GM19240 (cell line): ENCODE data around the gene DNAJC10.
"Not testable (repeated sequence)": the region's sequence is repeated elsewhere in the genome, so short reads cannot be mapped to it uniquely, and the experiment has no call there.

Source experiments
- DNase-seq: peaks from one replicate; pipeline ENCODE4 v3.0.0; 2011; ENCODE audit warnings: low spot score; ENCODE audit not compliant: insufficient read length

DNAJC10 gene

GRCh38 chr2:182726473-182726872 is 10.4 kb downstream of the DNAJC10 start:
- DNase-seq, result no peak

DNA sequence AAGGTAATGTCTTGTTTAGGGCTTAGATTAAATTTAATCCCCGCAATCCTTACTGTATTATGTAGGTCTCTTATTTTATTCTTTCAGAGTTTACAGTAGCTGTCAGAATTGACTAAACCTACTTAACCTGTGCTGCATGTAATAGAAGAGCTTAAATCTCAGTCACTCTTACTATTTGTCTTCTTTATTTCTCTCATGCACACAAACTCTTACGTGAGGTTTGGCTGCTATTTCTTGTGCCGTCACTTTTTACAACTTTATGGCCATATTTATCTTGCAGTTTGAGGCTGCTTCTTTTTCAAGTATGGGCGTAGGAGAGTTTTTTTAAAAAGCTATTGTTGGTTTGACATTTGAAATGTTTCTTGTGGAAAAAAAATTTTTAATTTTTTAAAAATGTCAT is 12.0 kb downstream of the DNAJC10 start:
- no peak for DNase-seq

DNA sequence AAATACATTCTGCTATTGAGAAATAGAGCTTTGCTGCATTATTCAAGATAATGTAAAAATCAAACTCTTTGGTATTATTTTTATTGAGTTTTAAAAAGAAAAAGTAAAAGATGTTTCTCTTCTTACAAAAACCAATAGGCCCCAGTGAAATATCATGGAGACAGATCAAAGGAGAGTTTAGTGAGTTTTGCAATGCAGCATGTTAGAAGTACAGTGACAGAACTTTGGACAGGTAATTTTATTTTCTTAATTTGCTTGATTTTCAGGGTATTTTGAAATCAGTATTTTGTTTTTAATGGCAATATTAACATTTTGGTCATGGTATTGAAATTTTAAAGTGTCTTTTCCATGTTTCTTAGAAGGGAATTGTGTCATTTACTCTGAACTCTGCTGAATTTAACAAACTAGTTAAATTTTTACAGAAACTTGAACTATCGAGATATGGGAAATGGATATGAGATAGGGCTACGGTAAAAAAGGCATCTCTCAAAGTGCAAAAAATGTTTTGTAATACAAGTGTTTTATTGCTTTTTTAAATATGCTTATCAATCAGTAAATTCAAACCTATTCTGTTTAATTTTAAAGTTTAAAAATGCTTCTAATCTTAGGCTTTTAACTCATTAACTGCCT is 13.8 kb downstream of the DNAJC10 start:
- no peak for DNase-seq

- no peak for DNase-seq
Observed at GRCh38 chr2:182730486-182730885, 14.4 kb downstream of the DNAJC10 start.

DNA sequence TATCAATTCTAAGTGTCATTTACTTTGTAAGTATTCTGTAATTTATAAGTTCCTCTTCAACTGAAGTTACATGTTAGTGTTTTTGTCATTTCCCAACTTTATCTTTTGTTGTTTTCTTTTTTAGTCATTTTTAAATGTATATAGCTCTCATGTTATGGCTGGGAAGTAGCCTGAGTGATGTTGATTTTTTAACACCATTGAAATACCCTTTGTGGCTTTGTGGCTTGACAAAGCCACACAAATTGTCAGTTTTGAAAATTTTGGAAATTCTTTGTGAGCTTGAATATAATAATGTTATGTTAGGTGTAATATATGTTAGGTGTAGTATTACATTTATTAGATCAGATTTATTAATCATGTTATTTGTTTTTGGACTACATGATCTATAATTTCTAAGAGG is 16.7 kb downstream of the DNAJC10 start:
- no peak for DNase-seq

DNA sequence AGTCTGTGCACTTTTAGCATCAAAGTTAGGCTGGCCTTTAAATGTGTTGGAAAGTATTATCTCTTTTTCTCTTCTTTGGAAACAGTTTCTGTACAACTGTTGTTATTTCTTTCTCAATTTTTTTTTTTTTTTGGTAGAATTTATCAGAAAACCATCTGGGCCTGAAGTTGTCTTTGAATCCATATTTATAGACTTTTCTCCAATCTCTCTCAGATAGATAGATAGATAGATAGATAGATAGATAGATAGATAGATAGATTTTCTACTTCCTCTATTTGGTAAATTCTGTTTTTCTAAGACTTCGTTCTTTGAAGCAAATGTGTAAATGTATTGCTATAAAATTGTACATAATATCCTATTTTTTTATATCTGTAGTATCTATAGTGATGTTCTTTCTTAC is 17.5 kb downstream of the DNAJC10 start:
- no peak for DNase-seq

GRCh38 chr2:182736856-182737255 is 20.8 kb downstream of the DNAJC10 start:
- DNase-seq, result not testable (repeated sequence)

DNA sequence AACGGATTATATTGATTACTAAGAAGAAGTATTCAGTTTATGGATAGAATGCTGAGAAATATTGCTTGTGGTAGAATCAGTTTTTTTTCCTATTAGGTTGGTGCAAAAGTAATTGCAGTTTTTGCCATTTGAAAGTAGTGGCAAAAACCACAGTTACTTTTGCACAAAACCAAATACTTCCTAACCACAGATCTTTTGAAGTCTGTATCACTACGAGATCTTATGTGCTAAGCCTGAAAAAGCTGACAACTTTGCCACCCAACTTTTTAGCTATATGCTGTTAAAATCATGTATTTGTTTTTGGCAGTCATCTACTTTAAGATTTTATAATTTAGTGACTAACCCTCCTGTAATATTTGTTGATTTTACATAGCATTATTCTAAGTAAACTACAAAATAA is 24.6 kb downstream of the DNAJC10 start:
- no peak for DNase-seq

DNA sequence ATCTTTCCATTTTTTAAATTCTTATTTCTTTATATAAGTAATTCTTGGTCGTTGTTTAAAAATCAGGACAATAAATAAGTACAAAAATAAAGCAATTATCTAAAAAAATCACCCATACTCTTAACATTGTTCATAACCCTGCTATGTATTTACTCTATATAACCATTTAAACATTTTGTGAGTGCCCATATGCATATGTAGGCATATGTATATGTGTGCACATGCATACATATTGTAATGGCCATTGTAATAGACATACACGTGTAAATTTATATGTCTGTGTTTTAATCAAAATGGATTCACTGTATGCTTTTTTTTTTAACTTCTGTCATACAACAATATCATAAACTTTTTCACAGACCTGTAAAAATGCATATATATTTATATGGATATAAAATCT is 25.6 kb downstream of the DNAJC10 start:
- no peak for DNase-seq

DNA sequence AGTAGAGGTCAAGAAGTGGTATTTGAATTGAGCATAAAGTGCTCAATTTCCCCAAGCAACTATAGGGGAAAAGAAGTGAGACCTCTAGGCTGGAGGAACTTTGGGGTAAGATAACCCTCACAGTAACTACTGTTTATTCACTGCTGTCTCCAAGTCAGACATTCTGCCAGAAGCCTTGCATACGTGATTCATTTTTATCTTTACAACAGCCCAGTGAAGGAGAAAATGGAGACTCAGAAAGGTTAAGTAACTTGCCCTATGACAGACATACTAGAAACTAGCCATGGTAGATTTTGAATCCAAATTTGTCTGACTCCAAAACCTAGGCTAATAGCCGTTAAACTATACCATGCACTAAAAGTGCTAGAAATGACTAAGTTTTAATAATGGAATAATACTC is 28.4 kb downstream of the DNAJC10 start:
- no peak for DNase-seq

GRCh38 chr2:182745061-182745460 is 29.0 kb downstream of the DNAJC10 start:
- DNase-seq, result no peak

DNA sequence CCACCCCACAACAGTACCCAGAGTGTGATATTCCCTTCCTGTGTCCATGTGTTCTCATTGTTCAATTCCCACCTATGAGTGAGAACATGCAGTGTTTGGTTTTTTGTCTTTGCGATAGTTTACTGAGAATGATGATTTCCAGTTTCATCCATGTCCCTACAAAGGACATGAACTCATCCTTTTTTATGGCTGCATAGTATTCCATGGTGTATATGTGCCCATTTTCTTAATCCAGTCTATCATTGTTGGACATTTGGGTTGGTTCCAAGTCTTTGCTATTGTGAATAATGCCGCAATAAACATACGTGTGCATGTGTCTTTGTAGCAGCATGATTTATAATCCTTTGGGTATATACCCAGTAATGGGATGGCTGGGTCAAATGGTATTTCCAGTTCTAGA is 29.8 kb downstream of the DNAJC10 start:
- not testable (repeated sequence) for DNase-seq

DNA sequence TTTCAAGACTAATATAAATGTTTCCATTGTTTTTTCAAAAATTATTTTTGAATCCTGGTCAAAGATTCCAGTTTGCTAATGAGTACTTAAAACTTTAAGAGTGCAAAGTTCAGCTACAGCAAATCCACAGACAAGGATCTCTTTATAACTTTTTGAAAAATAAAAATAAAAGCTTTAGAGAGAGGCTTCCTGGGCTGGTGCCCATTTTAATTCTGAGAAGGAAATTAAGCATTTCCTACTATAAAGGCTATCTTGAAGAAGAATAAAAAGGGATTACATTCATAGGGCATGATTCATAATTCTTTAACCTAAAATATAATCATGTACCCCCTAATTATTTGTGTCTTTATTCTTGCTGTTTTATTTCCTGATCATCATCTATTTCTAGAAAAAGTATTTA is 38.2 kb downstream of the DNAJC10 start:
- DNase-seq, result no peak

DNA sequence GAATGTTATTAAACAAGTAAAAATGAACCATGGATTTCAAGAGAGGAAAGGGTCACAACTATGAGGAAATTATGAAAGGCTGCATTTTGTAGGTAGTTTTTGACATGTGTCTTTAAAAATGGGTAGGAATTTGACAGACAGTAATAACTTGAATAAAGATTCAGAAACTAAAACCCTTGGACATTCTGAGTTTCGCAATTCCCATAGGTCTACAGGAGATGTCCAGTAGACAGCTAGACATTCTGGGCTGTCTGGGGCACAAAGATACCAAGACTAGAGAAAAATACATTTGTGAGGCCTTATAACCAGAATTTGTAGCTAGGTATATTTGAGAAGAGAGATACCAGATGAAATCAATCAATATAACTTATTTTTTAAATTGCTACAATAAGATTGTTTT is 42.3 kb downstream of the DNAJC10 start:
- DNase-seq, result no peak

DNA sequence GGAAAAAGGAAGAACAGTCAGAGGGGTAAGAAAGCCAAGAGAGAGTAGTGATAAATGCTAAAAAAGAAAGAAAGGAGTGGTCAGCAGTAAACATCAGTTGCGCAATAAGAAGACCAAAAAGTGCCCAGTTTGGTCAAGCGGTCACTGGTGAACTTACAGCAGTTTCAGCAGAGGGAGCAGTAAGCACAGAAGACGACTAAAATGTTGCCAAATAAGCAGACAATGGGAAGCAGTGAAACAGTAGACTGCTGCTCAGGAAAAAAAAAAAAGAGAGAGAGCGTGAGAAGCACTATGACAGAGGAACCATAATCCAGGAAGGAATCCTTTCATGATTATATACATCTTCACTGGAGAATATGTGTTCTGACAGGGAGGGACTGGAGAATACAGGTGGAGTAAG is 45.8 kb downstream of the DNAJC10 start:
- DNase-seq, result no peak

- DNase-seq, result no peak
Observed at GRCh38 chr2:182763311-182763912, 47.4 kb downstream of the DNAJC10 start.

DNA sequence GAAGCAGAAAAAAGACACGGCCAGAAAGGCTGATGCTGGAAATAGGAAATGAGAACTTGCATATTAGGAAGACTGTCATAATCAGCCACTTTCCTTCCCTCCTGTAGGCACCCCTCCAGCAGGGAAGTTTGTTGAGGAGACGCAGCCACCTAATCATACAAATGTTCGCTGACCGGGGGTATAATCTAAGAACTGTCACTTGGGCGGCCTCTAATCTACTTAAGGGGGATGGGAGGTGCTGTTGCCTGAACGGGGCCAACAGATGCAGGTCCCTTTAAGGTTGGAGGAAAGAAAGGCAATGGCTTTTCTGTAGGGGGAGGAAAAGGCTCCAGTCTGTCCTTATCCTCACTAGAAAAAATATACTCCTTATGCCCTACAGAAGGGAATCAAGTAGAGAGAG is 50.6 kb downstream of the DNAJC10 start:
- DNase-seq, result no peak

DNA sequence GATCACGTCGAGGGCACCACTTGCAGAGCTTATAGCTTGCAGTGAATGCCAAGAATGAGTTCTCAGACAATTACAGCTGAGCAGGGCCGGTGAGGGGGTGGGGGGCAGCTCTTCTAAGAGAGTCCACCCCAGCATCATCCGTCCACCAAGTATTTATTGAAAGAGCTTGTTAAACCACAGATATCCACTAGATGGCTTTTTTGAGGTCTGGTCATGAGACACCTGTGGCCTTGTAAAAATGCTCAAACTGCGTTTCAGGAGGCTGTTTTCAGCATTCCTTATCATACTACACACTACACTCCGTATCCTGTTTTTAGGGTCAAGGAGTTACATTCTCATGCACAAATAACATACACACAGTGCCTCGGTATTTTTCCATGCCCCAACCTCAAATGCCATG is 51.5 kb downstream of the DNAJC10 start:
- no peak for DNase-seq

- DNase-seq, result not testable (repeated sequence)
Observed at GRCh38 chr2:182768950-182769349, 52.9 kb downstream of the DNAJC10 start.

DNA sequence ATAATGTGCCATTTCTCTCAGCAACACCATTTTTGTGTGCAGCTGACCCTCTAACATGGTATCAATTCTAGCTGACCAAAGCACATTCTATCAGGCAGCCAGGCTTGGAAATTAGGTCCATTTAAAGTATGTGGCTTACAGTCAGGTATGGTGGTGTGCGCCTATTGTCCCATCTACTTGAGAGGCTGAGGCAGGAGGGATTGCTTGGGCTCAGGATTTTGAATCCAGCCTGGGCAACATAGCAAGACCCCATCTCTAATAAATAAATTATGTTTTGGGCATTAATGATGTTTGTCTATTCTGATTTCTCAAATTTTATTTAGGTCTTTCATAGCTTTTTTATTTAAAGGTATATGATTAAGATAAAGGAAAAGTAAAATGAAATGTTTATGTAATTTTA is 63.3 kb downstream of the DNAJC10 start:
- no peak for DNase-seq

GRCh38 chr2:182781099-182781498 is 65.0 kb downstream of the DNAJC10 start:
- not testable (repeated sequence) for DNase-seq

GRCh38 chr2:182782686-182783085 is 66.6 kb downstream of the DNAJC10 start:
- DNase-seq, result not testable (repeated sequence)

- no peak for DNase-seq
Observed at GRCh38 chr2:182784058-182784706, 68.1 kb downstream of the DNAJC10 start.
